Neural cell (in vitro differentiated cells): ENCODE data around the gene FHAD1. TPM values are rescaled to one million over a fixed set of nuclear protein-coding genes. Genes with fewer than 3 reads are reported as not detected.

ENCODE experiments used
- H2AFZ ChIP-seq: fragments of 200-600, 300-800 bp; sonication (generic), shearing (Covaris generic); 2 replicates; pipeline ENCODE4 v1.6.0; 2014; ENCODE audit warnings: low read depth, mild to moderate bottlenecking, antibody characterized with exemption, low read length, moderate library complexity
- H3F3A ChIP-seq: fragments of 200-600 bp; shearing (Covaris generic); 2 replicates; pipeline ENCODE4 v1.6.1; 2016; ENCODE audit warnings: mild to moderate bottlenecking, moderate library complexity, mixed read lengths, antibody characterized with exemption, low read length; ENCODE audit not compliant: insufficient read depth, poor library complexity, severe bottlenecking
- H3K27ac ChIP-seq: fragments of 200-600, 300-800 bp; sonication (generic), shearing (Covaris generic); 2 replicates; pipeline ENCODE4 v1.5.1; 2014; ENCODE audit warnings: mild to moderate bottlenecking, low read length, moderate library complexity
- H3K27me3 ChIP-seq: fragments of 300-800, 200-600 bp; sonication (generic), shearing (Covaris generic); 2 replicates; pipeline ENCODE4 v1.6.0; 2014; ENCODE audit warnings: mild to moderate bottlenecking, low read depth, low read length, moderate library complexity; ENCODE audit not compliant: insufficient read depth
- H3K36me3 ChIP-seq: fragments of 300-800, 200-600 bp; sonication (generic), shearing (Covaris generic); 2 replicates; pipeline ENCODE4 v1.5.1; 2014; ENCODE audit warnings: mild to moderate bottlenecking, antibody characterized with exemption, low read length, moderate library complexity; ENCODE audit not compliant: insufficient read depth
- H3K4me2 ChIP-seq: fragments of 300-800, 200-600 bp; sonication (generic), shearing (Covaris generic); 2 replicates; pipeline ENCODE4 v1.6.0; 2014; ENCODE audit warnings: mild to moderate bottlenecking, low read length
- H3K4me3 ChIP-seq: fragments of 300-800, 200-600 bp; sonication (generic), shearing (Covaris generic); 2 replicates; pipeline ENCODE4 v1.5.1; 2014; ENCODE audit warnings: mild to moderate bottlenecking, low read length, moderate library complexity
- H3K79me2 ChIP-seq: fragments of 200-600 bp; shearing (Covaris generic); replicated peaks from 2 replicates; pipeline ENCODE4 v1.6.0; 2014; ENCODE audit warnings: mild to moderate bottlenecking, low read length, moderate library complexity; ENCODE audit not compliant: insufficient read depth
- H3K9ac ChIP-seq: fragments of 300-800, 200-600 bp; sonication (generic), shearing (Covaris generic); 2 replicates; pipeline ENCODE4 v1.6.1; 2016; ENCODE audit warnings: mild to moderate bottlenecking, low read length, mixed read lengths
- H3K9me2 ChIP-seq: fragments of 200-600 bp; shearing (Covaris generic); 2 replicates; pipeline ENCODE4 v1.6.1; 2016; ENCODE audit warnings: mild to moderate bottlenecking, low read length, mixed read lengths; ENCODE audit not compliant: insufficient read depth
- H3K9me3 ChIP-seq: fragments of 200-600, 300-800 bp; sonication (generic), shearing (Covaris generic); 2 replicates; pipeline ENCODE4 v1.6.1; 2016; ENCODE audit warnings: mild to moderate bottlenecking, mixed run types, low read length, moderate library complexity, mixed read lengths
- H4K20me1 ChIP-seq: fragments of 200-600 bp; shearing (Covaris generic); 2 replicates; pipeline ENCODE4 v1.6.1; 2016; ENCODE audit warnings: mild to moderate bottlenecking, mixed run types; ENCODE audit not compliant: insufficient read depth
- EP300 ChIP-seq: fragments of 450-650 bp; conservative IDR thresholded peaks from 2 replicates; pipeline ENCODE4 v1.6.1; 2014; ENCODE audit warnings: antibody characterized with exemption, mild to moderate bottlenecking, moderate library complexity; ENCODE audit not compliant: poor library complexity, severe bottlenecking
- EZH2 ChIP-seq: fragments of 200-600, 300-800 bp; shearing (Covaris generic), sonication (generic); IDR thresholded peaks from 2 replicates; pipeline ENCODE4 v1.6.1; 2014; ENCODE audit warnings: antibody characterized with exemption, low read length, borderline replicate concordance, mild to moderate bottlenecking; ENCODE audit not compliant: insufficient read depth, poor library complexity, severe bottlenecking
- MXI1 ChIP-seq: fragments of 450-650 bp; conservative IDR thresholded peaks from 2 replicates; pipeline ENCODE4 v1.6.1; 2014; ENCODE audit warnings: antibody characterized with exemption, mild to moderate bottlenecking; ENCODE audit not compliant: poor library complexity, severe bottlenecking
- POLR2AphosphoS5 ChIP-seq: IDR thresholded peaks from 2 replicates; pipeline ENCODE4 v1.6.1; 2012
- RAD21 ChIP-seq: fragments of 450-650 bp; conservative IDR thresholded peaks from 2 replicates; pipeline ENCODE4 v1.6.1; 2014; ENCODE audit warnings: antibody characterized with exemption, mild to moderate bottlenecking, moderate library complexity
- SMC3 ChIP-seq: fragments of 450-650 bp; conservative IDR thresholded peaks from 2 replicates; pipeline ENCODE4 v1.6.1; 2014; ENCODE audit warnings: antibody characterized with exemption, mild to moderate bottlenecking, moderate library complexity; ENCODE audit not compliant: poor library complexity
- TAF1 ChIP-seq: IDR thresholded peaks from 2 replicates; pipeline ENCODE4 v1.6.1; 2012; ENCODE audit warnings: low read depth
- polyA plus RNA-seq: library from polyadenylated mRNA; depleted of rRNA; stranded (reverse); fragments of >200 nt; gene quantifications from 2 replicates; pipeline ENCODE4 v1.2.3, GENCODE V29; 2014
- TF ChIP-seq, protein P1 (sequence below): fragments of 450-650 bp; IDR thresholded peaks from 2 replicates; pipeline ENCODE4 v1.5.1; 2014; ENCODE audit warnings: antibody characterized with exemption, mild to moderate bottlenecking, moderate library complexity; ENCODE audit not compliant: poor library complexity, severe bottlenecking
- TF ChIP-seq, protein P2 (sequence below): IDR thresholded peaks from 2 replicates; pipeline ENCODE4 v1.6.1; 2012; ENCODE audit warnings: borderline replicate concordance

Gene FHAD1
- polyA plus RNA-seq, 1 donor from 2014 or later, result 0.46 TPM

DNA sequence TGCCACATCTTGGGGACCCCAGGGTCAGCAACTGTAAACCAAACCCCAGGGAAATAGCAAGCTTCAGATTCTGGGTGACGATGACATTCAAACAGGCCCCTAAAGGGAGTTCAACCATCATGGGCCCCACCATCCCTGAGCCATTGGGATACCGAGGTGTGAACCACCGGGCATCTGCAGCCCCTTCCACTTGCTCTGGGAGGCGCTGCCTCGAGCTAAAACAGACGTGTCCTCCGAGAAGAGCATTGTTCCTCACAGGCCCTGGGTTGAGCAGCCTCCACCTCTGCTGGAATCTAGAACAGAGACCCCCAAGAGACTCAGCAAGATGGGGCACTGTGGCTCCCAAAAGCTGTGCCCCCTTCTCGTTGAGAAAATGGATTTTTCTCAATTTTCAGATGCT, 143.6 kb downstream of the FHAD1 start:
- Histone ChIP-seq H3K9me2 (no peaks in the 10 kb centered on the region), H3K79me2 (no peaks in the 10 kb centered on the region), H3K9ac (no peak overlapping the region), H2AFZ (no peak overlapping the region), H3K27me3 (no peaks in the 10 kb centered on the region), H3K9me3 (no peaks in the 10 kb centered on the region), H4K20me1 (no peaks in the 10 kb centered on the region), H3K36me3 (no peaks in the 10 kb centered on the region), H3K4me2 (no peak overlapping the region), H3F3A (no peaks in the 10 kb centered on the region), H3K4me3 (no peak overlapping the region), H3K27ac (no peak overlapping the region)
- TF ChIP-seq EZH2 (no peak), SMC3 (no peak), RAD21 (no peak), POLR2AphosphoS5 (no peak), EP300 (no peak), MXI1 (no peak), TAF1 (no peak)
- TF ChIP-seq, protein P1, sequence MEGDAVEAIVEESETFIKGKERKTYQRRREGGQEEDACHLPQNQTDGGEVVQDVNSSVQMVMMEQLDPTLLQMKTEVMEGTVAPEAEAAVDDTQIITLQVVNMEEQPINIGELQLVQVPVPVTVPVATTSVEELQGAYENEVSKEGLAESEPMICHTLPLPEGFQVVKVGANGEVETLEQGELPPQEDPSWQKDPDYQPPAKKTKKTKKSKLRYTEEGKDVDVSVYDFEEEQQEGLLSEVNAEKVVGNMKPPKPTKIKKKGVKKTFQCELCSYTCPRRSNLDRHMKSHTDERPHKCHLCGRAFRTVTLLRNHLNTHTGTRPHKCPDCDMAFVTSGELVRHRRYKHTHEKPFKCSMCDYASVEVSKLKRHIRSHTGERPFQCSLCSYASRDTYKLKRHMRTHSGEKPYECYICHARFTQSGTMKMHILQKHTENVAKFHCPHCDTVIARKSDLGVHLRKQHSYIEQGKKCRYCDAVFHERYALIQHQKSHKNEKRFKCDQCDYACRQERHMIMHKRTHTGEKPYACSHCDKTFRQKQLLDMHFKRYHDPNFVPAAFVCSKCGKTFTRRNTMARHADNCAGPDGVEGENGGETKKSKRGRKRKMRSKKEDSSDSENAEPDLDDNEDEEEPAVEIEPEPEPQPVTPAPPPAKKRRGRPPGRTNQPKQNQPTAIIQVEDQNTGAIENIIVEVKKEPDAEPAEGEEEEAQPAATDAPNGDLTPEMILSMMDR, result no peak
- TF ChIP-seq, protein P2, sequence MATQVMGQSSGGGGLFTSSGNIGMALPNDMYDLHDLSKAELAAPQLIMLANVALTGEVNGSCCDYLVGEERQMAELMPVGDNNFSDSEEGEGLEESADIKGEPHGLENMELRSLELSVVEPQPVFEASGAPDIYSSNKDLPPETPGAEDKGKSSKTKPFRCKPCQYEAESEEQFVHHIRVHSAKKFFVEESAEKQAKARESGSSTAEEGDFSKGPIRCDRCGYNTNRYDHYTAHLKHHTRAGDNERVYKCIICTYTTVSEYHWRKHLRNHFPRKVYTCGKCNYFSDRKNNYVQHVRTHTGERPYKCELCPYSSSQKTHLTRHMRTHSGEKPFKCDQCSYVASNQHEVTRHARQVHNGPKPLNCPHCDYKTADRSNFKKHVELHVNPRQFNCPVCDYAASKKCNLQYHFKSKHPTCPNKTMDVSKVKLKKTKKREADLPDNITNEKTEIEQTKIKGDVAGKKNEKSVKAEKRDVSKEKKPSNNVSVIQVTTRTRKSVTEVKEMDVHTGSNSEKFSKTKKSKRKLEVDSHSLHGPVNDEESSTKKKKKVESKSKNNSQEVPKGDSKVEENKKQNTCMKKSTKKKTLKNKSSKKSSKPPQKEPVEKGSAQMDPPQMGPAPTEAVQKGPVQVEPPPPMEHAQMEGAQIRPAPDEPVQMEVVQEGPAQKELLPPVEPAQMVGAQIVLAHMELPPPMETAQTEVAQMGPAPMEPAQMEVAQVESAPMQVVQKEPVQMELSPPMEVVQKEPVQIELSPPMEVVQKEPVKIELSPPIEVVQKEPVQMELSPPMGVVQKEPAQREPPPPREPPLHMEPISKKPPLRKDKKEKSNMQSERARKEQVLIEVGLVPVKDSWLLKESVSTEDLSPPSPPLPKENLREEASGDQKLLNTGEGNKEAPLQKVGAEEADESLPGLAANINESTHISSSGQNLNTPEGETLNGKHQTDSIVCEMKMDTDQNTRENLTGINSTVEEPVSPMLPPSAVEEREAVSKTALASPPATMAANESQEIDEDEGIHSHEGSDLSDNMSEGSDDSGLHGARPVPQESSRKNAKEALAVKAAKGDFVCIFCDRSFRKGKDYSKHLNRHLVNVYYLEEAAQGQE, result no peak

DNA sequence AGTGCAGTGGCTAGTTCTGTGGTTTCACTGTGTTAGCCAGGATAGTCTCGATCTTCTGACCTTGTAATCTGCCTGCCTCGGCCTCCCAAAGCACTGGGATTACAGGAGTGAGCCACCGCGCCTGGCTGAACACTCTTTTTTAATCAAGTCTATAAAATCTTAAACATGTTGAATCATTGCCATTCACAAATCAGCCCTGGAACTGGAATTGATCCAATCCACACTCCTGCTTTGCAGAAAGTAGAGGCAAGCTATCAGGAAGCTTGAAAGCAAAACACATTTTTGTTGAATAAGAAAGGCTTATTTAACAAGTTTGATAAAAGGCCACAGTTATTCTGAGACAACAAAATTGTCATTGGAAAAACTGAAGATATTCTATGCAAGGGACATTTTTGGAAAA, 144.3 kb downstream of the FHAD1 start:
- no peaks in the 10 kb centered on the region for H3K27me3 ChIP-seq

More for the DNA sequence above, 144.3 kb downstream of the FHAD1 start:
- Histone ChIP-seq H3K9me2 (no peaks in the 10 kb centered on the region), H3K9me3 (no peaks in the 10 kb centered on the region), H3K9ac (no peak overlapping the region), H2AFZ (no peak overlapping the region), H3K4me3 (no peak overlapping the region), H3K79me2 (no peaks in the 10 kb centered on the region), H3F3A (no peaks in the 10 kb centered on the region), H4K20me1 (no peaks in the 10 kb centered on the region), H3K27ac (no peak overlapping the region), H3K36me3 (no peaks in the 10 kb centered on the region), H3K4me2 (no peak overlapping the region)
- TF ChIP-seq EZH2 (no peak), EP300 (no peak)
- TF ChIP-seq, protein P2, result no peak
